Neural cell (in vitro differentiated cells): ENCODE measurements around the gene SPEM1.

ENCODE experiments used
- POLR2AphosphoS5 ChIP-seq: IDR thresholded peaks from 2 replicates; pipeline ENCODE4 v1.6.1; 2012
- TAF1 ChIP-seq: IDR thresholded peaks from 2 replicates; pipeline ENCODE4 v1.6.1; 2012; ENCODE audit warnings: low read depth
- TF ChIP-seq, protein P1 (sequence below): IDR thresholded peaks from 2 replicates; pipeline ENCODE4 v1.6.1; 2012; ENCODE audit warnings: borderline replicate concordance
- TF ChIP-seq, protein P2 (sequence below): fragments of 450-650 bp; IDR thresholded peaks from 2 replicates; pipeline ENCODE4 v1.5.1; 2014; ENCODE audit warnings: antibody characterized with exemption, mild to moderate bottlenecking, moderate library complexity; ENCODE audit not compliant: poor library complexity, severe bottlenecking

DNA sequence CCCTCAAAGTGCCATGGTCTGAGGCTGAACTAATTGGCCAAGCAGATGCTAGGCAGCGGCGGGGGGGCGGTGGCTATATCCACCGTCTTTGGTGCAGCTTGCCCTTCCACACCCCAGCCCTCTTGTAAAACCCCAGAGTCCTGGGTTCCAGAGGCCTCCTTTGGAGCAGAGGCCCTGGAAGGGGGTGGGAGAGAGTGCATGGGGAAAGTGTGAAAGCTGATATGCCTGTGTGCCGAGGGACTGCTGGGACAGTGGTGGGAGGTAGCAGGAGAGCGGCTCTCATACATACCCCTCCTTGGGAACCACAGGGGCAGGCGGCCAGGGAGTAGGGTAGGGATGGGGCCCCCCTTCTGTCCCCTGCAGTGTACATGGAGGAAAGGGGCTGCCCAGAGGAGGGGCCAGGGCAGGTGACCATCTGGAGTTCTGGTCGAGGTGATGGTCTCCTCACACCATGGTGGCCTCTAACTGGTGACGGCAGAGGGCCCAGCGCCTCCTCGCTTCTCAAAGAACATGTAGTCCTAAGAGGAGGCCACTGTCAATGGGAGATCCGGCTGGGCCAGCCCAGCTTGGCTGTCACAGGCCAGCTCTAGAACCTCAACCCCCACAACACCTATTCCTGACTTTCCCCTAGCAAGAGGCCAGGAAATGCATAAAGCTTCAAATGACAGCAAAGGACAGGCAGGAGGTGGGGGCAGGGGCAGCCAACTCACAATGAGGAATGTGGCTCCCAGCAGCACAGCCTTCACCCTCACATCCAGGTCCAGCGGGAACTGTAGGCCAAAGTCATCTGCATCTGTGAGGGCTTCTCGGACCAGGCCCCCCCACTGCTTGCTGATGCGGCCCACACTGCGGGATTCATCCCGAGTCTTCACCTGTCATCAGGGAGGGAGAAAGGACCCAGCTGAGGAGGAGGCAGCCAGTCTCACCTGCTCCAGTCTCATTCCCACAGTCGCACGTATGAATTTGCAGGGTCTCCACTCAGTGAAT, 29.9 kb upstream of the SPEM1 start:
- TF ChIP-seq, protein P1, sequence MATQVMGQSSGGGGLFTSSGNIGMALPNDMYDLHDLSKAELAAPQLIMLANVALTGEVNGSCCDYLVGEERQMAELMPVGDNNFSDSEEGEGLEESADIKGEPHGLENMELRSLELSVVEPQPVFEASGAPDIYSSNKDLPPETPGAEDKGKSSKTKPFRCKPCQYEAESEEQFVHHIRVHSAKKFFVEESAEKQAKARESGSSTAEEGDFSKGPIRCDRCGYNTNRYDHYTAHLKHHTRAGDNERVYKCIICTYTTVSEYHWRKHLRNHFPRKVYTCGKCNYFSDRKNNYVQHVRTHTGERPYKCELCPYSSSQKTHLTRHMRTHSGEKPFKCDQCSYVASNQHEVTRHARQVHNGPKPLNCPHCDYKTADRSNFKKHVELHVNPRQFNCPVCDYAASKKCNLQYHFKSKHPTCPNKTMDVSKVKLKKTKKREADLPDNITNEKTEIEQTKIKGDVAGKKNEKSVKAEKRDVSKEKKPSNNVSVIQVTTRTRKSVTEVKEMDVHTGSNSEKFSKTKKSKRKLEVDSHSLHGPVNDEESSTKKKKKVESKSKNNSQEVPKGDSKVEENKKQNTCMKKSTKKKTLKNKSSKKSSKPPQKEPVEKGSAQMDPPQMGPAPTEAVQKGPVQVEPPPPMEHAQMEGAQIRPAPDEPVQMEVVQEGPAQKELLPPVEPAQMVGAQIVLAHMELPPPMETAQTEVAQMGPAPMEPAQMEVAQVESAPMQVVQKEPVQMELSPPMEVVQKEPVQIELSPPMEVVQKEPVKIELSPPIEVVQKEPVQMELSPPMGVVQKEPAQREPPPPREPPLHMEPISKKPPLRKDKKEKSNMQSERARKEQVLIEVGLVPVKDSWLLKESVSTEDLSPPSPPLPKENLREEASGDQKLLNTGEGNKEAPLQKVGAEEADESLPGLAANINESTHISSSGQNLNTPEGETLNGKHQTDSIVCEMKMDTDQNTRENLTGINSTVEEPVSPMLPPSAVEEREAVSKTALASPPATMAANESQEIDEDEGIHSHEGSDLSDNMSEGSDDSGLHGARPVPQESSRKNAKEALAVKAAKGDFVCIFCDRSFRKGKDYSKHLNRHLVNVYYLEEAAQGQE = no peak
- TF ChIP-seq, protein P2, sequence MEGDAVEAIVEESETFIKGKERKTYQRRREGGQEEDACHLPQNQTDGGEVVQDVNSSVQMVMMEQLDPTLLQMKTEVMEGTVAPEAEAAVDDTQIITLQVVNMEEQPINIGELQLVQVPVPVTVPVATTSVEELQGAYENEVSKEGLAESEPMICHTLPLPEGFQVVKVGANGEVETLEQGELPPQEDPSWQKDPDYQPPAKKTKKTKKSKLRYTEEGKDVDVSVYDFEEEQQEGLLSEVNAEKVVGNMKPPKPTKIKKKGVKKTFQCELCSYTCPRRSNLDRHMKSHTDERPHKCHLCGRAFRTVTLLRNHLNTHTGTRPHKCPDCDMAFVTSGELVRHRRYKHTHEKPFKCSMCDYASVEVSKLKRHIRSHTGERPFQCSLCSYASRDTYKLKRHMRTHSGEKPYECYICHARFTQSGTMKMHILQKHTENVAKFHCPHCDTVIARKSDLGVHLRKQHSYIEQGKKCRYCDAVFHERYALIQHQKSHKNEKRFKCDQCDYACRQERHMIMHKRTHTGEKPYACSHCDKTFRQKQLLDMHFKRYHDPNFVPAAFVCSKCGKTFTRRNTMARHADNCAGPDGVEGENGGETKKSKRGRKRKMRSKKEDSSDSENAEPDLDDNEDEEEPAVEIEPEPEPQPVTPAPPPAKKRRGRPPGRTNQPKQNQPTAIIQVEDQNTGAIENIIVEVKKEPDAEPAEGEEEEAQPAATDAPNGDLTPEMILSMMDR = no peak
- TF ChIP-seq POLR2AphosphoS5 = no peak
- TF ChIP-seq TAF1 = no peak
